IPS-11a (cell line): ENCODE results near the gene IFFO2.

Experiments
- H3K4me3 ChIP-seq: one replicate; pipeline ENCODE4 v1.5.1; 2013; ENCODE audit warnings: low read depth, low read length, control low read depth

The IFFO2 gene

GRCh38 chr1:18956193-18957135 is at the start of gene IFFO2:
IFFO2 (minus strand) TSS chr1:18956676; CDS start chr1:18956332, 344 bp downstream.
- peak within 1 kb of the TSS; percentile 65 for H3K4me3 ChIP-seq

- H3K4me3 ChIP-seq = no peak overlapping the region
Measured at GRCh38 chr1:19006000-19006399, 49.5 kb upstream of the IFFO2 start.

GRCh38 chr1:19003371-19004290 is 47.2 kb upstream of the IFFO2 start:
- no peak overlapping the region for H3K4me3 ChIP-seq

GRCh38 chr1:19000065-19000464 is 43.6 kb upstream of the IFFO2 start:
- H3K4me3 ChIP-seq = no peak overlapping the region

GRCh38 chr1:18999359-18999758 is 42.9 kb upstream of the IFFO2 start:
- H3K4me3 ChIP-seq = no peak overlapping the region

GRCh38 chr1:18998016-18998724 is 41.7 kb upstream of the IFFO2 start:
- H3K4me3 ChIP-seq = no peak overlapping the region

GRCh38 chr1:18997508-18997907 is 41.0 kb upstream of the IFFO2 start:
- H3K4me3 ChIP-seq = no peak overlapping the region

GRCh38 chr1:18996548-18997177 is 40.2 kb upstream of the IFFO2 start:
- H3K4me3 ChIP-seq = no peak overlapping the region

- no peak overlapping the region for H3K4me3 ChIP-seq
Measured at GRCh38 chr1:18994381-18994780, 37.9 kb upstream of the IFFO2 start.

- H3K4me3 ChIP-seq = no peak overlapping the region
Measured at GRCh38 chr1:18992646-18993045, 36.2 kb upstream of the IFFO2 start.

GRCh38 chr1:18991585-18991984 is 35.1 kb upstream of the IFFO2 start:
- no peak overlapping the region for H3K4me3 ChIP-seq

- no peak overlapping the region for H3K4me3 ChIP-seq
Measured at GRCh38 chr1:18989896-18990295, 33.4 kb upstream of the IFFO2 start.

- no peak overlapping the region for H3K4me3 ChIP-seq
Measured at GRCh38 chr1:18989176-18989799, 32.8 kb upstream of the IFFO2 start.

GRCh38 chr1:18981242-18981641 is 24.8 kb upstream of the IFFO2 start:
- no peak overlapping the region for H3K4me3 ChIP-seq

GRCh38 chr1:18978706-18979105 is 22.2 kb upstream of the IFFO2 start:
- H3K4me3 ChIP-seq = no peak overlapping the region

GRCh38 chr1:18977428-18977827 is 21.0 kb upstream of the IFFO2 start:
- no peak overlapping the region for H3K4me3 ChIP-seq

GRCh38 chr1:18976096-18976495 is 19.6 kb upstream of the IFFO2 start:
- no peak overlapping the region for H3K4me3 ChIP-seq

- no peak overlapping the region for H3K4me3 ChIP-seq
Measured at GRCh38 chr1:18974606-18975005, 18.1 kb upstream of the IFFO2 start.

GRCh38 chr1:18974005-18974404 is 17.5 kb upstream of the IFFO2 start:
- H3K4me3 ChIP-seq = no peak overlapping the region

- no peak overlapping the region for H3K4me3 ChIP-seq
Measured at GRCh38 chr1:18973446-18973955, 17.0 kb upstream of the IFFO2 start.
